ENCODE results near the gene ROMO1.

The ROMO1 gene

GRCh38 chr20:35731862-35732643 lies 32.8 kb downstream of the ROMO1 start:
- Histone ChIP-seq H3K4ac (ENCODE audit: low read depth, low read length) (no peak overlapping the region), H3K18ac (ENCODE audit: low read length) (no peak overlapping the region), H2AK5ac (ENCODE audit: low read length) (no peak overlapping the region), H2BK15ac (replicated peaks; ENCODE audit: low read depth) (no peak overlapping the region), H3K56ac (ENCODE audit: low read length) (no peak overlapping the region), H3K4me3 (ENCODE audit: low read length) (no peak overlapping the region), H3K36me3 (ENCODE audit: control insufficient read depth, insufficient read depth, low read length) (peaks cover 11% of the 10 kb centered on the region), H3K27me3 (ENCODE audit: insufficient read depth, low read length, poor library complexity) (no peaks in the 10 kb centered on the region), H4K8ac (ENCODE audit: low read depth, low read length) (no peak overlapping the region), H3K79me1 (ENCODE audit: low read length) (peaks cover 3% of the 10 kb centered on the region), H3K4me2 (ENCODE audit: low read length) (no peak overlapping the region), H3K79me2 (ENCODE audit: control insufficient read depth, insufficient read depth, low read length) (peaks cover 59% of the 10 kb centered on the region), H3K9ac (ENCODE audit: low read length) (no peak overlapping the region), H3K23ac (ENCODE audit: low read length) (no peak overlapping the region), H2BK5ac (ENCODE audit: low read length) (no peak overlapping the region), H4K5ac (ENCODE audit: low read length) (no peak overlapping the region), H3K27ac (ENCODE audit: low read depth, low read length) (no peak overlapping the region), H2BK120ac (ENCODE audit: low read depth, low read length) (no peak overlapping the region), H3K4me1 (ENCODE audit: control insufficient read depth, low read depth, low read length) (no peaks in the 10 kb centered on the region)
- no CpG with 5 or more reads among the region's 24 CpGs for WGBS (ENCODE audit: extremely low coverage, insufficient coverage, low lambda C conversion rate)
- no peak for DNase-seq

DNA sequence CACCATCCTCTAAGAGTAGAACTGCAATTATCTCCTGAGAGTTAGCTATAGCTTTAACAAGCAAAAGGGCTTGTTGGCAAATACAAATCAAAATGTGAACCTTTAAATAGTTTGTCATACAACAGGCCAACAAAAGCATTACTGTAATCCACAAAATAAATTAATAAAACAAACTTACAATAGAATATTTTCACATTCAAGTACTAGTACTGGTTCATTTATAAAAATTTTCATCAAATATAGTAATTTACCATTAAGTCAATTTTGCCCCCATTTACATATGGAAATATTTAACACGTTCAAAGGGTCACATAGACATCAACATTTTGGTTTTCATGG lies 33.4 kb downstream of the ROMO1 start:
- Histone ChIP-seq H2BK120ac (ENCODE audit: low read depth, low read length) (no peak overlapping the region), H3K36me3 (ENCODE audit: control insufficient read depth, insufficient read depth, low read length) (peaks cover 11% of the 10 kb centered on the region), H3K4ac (ENCODE audit: low read depth, low read length) (no peak overlapping the region), H2AK5ac (ENCODE audit: low read length) (no peak overlapping the region), H4K8ac (ENCODE audit: low read depth, low read length) (no peak overlapping the region), H3K4me2 (ENCODE audit: low read length) (no peak overlapping the region), H3K27ac (ENCODE audit: low read depth, low read length) (no peak overlapping the region), H3K4me3 (ENCODE audit: low read length) (no peak overlapping the region), H3K27me3 (ENCODE audit: insufficient read depth, low read length, poor library complexity) (no peaks in the 10 kb centered on the region), H3K23ac (ENCODE audit: low read length) (no peak overlapping the region), H3K4me1 (ENCODE audit: control insufficient read depth, low read depth, low read length) (no peaks in the 10 kb centered on the region), H3K9ac (ENCODE audit: low read length) (no peak overlapping the region), H3K56ac (ENCODE audit: low read length) (no peak overlapping the region), H2BK15ac (replicated peaks; ENCODE audit: low read depth) (no peak overlapping the region), H3K79me1 (ENCODE audit: low read length) (peaks cover 2% of the 10 kb centered on the region), H3K79me2 (ENCODE audit: control insufficient read depth, insufficient read depth, low read length) (peaks cover 61% of the 10 kb centered on the region), H3K18ac (ENCODE audit: low read length) (no peak overlapping the region), H4K5ac (ENCODE audit: low read length) (no peak overlapping the region), H2BK5ac (ENCODE audit: low read length) (no peak overlapping the region)
- WGBS (ENCODE audit: extremely low coverage, insufficient coverage, low lambda C conversion rate): no CpG with 5 or more reads among the region's 1 CpG
- DNase-seq: no peak

GRCh38 chr20:35734374-35734773 lies 35.2 kb downstream of the ROMO1 start:
- peaks cover 14% of the 10 kb centered on the region for H3K36me3 ChIP-seq (ENCODE audit: control insufficient read depth, insufficient read depth, low read length)
- peaks cover 3% of the 10 kb centered on the region for H3K79me1 ChIP-seq (ENCODE audit: low read length)
- peaks cover 2% of the 10 kb centered on the region for H3K4me1 ChIP-seq (ENCODE audit: control insufficient read depth, low read depth, low read length)

DNA sequence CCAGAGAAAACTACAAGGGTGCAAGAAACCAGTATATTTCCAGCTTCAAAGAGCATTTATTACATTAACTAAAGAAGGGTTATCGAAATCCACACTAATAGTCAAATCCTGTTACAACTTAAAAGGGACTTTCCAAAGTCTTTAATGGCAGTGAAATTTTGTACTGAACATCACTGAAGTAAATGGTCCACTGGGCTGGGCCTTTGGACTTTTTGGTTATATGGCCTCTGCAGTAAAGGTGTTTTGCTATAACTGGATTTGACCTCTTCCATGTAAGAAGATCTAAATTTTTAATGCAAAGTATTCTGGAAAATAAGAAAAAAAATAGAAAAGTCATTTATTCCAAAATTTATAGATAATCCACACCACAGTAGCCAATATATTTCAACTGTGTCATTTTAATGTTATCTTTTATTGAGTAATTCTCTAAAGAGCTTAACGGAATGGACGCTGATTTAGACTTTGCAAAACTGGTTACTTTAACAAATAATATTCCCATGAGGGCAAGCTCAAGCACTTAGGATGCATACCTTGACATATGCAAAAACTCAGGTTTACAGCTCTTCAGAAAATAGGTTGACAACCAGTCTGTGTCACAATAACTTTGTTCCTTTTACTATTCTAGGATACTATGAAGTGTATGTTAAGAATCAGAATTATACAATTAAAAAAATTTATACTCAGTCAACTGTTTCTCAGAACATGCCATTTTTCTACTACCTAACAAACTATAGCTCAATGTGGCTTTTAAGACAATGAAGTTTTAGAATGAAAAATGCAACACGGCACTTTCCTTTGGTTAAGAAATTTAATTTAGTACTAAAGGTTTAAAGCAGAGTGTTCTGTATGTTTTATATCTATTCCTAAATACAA lies 35.8 kb downstream of the ROMO1 start:
- Histone ChIP-seq H3K27ac (ENCODE audit: low read depth, low read length) (no peak overlapping the region), H3K4me2 (ENCODE audit: low read length) (no peak overlapping the region), H3K56ac (ENCODE audit: low read length) (no peak overlapping the region), H3K4me1 (ENCODE audit: control insufficient read depth, low read depth, low read length) (peaks cover 2% of the 10 kb centered on the region), H3K27me3 (ENCODE audit: insufficient read depth, low read length, poor library complexity) (no peaks in the 10 kb centered on the region), H3K79me1 (ENCODE audit: low read length) (peaks cover 3% of the 10 kb centered on the region), H3K79me2 (ENCODE audit: control insufficient read depth, insufficient read depth, low read length) (peaks cover 68% of the 10 kb centered on the region), H3K9ac (ENCODE audit: low read length) (no peak overlapping the region), H2AK5ac (ENCODE audit: low read length) (no peak overlapping the region), H3K4me3 (ENCODE audit: low read length) (no peak overlapping the region), H3K23ac (ENCODE audit: low read length) (no peak overlapping the region), H4K8ac (ENCODE audit: low read depth, low read length) (no peak overlapping the region), H4K5ac (ENCODE audit: low read length) (no peak overlapping the region), H2BK15ac (replicated peaks; ENCODE audit: low read depth) (no peak overlapping the region), H2BK120ac (ENCODE audit: low read depth, low read length) (no peak overlapping the region), H3K18ac (ENCODE audit: low read length) (no peak overlapping the region), H3K4ac (ENCODE audit: low read depth, low read length) (no peak overlapping the region), H3K36me3 (ENCODE audit: control insufficient read depth, insufficient read depth, low read length) (peaks cover 13% of the 10 kb centered on the region), H2BK5ac (ENCODE audit: low read length) (no peak overlapping the region)
- DNase-seq: no peak
- WGBS (ENCODE audit: extremely low coverage, insufficient coverage, low lambda C conversion rate): no CpG with 5 or more reads among the region's 4 CpGs

More at GRCh38 chr20:35734374-35734773, 35.2 kb downstream of the ROMO1 start:
- Histone ChIP-seq H3K4me2 (ENCODE audit: low read length) (no peak overlapping the region), H3K4ac (ENCODE audit: low read depth, low read length) (no peak overlapping the region), H3K18ac (ENCODE audit: low read length) (no peak overlapping the region), H3K9ac (ENCODE audit: low read length) (no peak overlapping the region), H2BK120ac (ENCODE audit: low read depth, low read length) (no peak overlapping the region), H3K4me3 (ENCODE audit: low read length) (no peak overlapping the region), H3K23ac (ENCODE audit: low read length) (no peak overlapping the region), H3K79me2 (ENCODE audit: control insufficient read depth, insufficient read depth, low read length) (peaks cover 68% of the 10 kb centered on the region), H2AK5ac (ENCODE audit: low read length) (no peak overlapping the region), H3K27ac (ENCODE audit: low read depth, low read length) (no peak overlapping the region), H4K5ac (ENCODE audit: low read length) (no peak overlapping the region), H2BK15ac (replicated peaks; ENCODE audit: low read depth) (no peak overlapping the region), H2BK5ac (ENCODE audit: low read length) (no peak overlapping the region), H3K56ac (ENCODE audit: low read length) (no peak overlapping the region), H4K8ac (ENCODE audit: low read depth, low read length) (no peak overlapping the region), H3K27me3 (ENCODE audit: insufficient read depth, low read length, poor library complexity) (no peaks in the 10 kb centered on the region)
- DNase-seq: no peak

DNA sequence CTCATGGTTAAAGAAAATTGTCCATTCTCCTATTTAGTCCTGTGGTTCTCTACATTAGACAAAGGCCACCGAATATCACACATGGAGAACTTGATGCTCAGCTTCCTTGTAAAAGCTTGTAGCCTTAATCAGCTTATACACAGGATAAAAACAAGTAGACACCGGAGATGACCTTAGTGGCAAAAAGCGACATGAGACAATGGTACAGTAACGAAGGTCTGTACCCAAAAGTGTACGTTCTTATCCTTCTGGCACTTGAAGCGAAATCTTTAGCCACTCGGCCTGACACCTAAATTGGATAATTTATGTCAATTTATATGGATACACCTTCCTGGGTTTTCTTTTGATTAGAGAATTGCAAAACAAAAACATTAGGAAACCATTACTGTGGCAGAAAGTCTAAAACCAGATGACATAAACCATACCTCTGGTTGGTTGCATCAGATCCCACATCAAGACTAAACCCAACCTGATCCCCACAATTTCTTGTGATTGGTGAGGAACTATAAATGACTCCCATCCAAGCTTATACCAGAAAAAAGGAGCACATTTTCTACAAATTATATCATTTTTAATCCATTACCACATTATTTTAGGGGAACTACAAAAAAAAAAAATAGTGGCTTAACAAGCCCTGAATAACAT lies 36.7 kb downstream of the ROMO1 start:
- Histone ChIP-seq H4K5ac (ENCODE audit: low read length) (no peak overlapping the region), H3K23ac (ENCODE audit: low read length) (no peak overlapping the region), H3K79me2 (ENCODE audit: control insufficient read depth, insufficient read depth, low read length) (peaks cover 74% of the 10 kb centered on the region), H3K79me1 (ENCODE audit: low read length) (peaks cover 3% of the 10 kb centered on the region), H3K36me3 (ENCODE audit: control insufficient read depth, insufficient read depth, low read length) (peaks cover 15% of the 10 kb centered on the region), H3K4me1 (ENCODE audit: control insufficient read depth, low read depth, low read length) (peaks cover 4% of the 10 kb centered on the region), H3K9ac (ENCODE audit: low read length) (no peak overlapping the region), H3K4me2 (ENCODE audit: low read length) (no peak overlapping the region), H3K18ac (ENCODE audit: low read length) (no peak overlapping the region), H3K56ac (ENCODE audit: low read length) (no peak overlapping the region), H3K4me3 (ENCODE audit: low read length) (no peak overlapping the region), H3K4ac (ENCODE audit: low read depth, low read length) (no peak overlapping the region), H2AK5ac (ENCODE audit: low read length) (no peak overlapping the region), H2BK15ac (replicated peaks; ENCODE audit: low read depth) (no peak overlapping the region), H3K27me3 (ENCODE audit: insufficient read depth, low read length, poor library complexity) (no peaks in the 10 kb centered on the region), H4K8ac (ENCODE audit: low read depth, low read length) (no peak overlapping the region), H2BK5ac (ENCODE audit: low read length) (no peak overlapping the region), H3K27ac (ENCODE audit: low read depth, low read length) (no peak overlapping the region), H2BK120ac (ENCODE audit: low read depth, low read length) (no peak overlapping the region)
- no CpG with 5 or more reads among the region's 7 CpGs for WGBS (ENCODE audit: extremely low coverage, insufficient coverage, low lambda C conversion rate)
- DNase-seq: no peak

Data from mesendoderm (in vitro differentiated cells).